Measurements from ENCODE around the gene RELN.
"Not testable (repeated sequence)": the region's sequence is repeated elsewhere in the genome, so short reads cannot be mapped to it uniquely, and the experiment has no call there.

RELN gene

GRCh38 chr7:103541026-103541425 is 448.4 kb downstream of the RELN start:
- peak; percentile 10 for DNase-seq

- DNase-seq, result no peak
Observed at GRCh38 chr7:103540338-103540737, 449.1 kb downstream of the RELN start.

DNA sequence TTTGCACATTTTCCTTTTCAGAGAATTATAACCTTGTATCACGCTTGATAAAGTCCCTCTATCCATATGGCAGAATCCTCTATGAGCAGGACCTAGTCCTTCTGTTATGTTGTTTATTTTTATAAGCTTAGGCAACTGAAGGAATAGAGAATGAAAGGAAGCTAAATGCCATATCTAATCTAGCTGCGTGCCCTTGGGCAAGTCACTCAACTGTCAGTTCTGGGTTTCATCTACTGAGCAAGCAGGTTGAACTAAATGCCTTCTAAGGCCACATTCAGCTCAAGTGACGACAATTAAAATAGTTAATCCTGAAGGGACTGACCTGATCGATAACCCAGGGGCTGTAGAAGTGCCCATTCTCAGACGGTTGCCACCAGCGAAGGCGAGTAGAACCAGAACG is 449.6 kb downstream of the RELN start:
- DNase-seq, result no peak

DNA sequence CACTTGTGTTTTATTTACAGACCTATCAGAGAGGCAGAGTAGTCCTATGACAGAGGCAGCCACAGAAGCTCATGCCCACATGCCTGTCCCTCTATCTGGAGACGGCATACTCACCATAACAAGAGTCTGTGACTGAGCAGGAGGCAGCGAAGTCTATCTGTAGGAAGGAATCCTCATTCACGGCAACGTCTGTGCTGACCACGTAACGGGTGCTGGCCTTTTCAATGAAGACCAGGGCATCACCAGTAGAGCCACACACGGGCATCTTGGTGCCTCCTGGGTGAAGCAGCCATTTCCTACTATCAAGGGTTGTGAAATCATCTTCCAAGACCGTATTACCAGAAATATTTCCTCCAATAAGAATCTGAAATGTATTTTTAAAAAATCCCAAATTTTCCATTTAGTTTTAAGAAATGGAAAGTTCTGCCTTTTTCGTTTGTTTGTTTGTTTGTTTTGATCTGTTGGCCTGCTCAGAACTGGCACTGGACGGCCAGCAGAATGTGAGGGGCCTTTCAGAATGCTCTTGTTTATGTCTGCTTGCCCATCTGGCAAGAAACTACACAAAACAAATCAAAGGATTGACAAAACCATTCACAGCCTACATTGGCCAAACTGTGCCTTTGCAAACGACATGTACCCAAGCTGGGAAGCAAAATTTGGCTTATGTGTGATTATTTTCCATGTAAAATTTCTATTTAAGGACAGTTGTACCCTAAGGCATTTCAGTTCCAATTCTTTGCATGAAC is 450.3 kb downstream of the RELN start:
- DNase-seq, result no peak

DNA sequence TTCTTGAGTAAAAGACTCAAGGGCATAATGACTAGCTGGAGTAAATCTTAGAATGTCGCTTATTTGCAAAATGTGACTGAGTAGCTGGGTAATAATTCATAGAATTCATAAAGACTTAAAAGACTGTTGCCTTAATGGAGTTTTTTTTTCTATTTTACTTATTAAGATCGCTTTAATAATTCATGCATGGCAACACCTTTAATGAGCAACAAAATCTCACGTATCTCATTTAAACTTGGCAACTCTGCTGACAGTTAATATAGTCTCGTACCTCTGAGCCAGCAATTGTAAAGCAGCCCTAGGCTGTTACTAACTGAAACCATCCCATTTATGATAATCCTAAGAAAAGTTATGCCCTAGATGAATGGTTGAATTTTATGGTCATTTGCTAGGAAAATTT is 455.7 kb downstream of the RELN start:
- no peak for DNase-seq

DNA sequence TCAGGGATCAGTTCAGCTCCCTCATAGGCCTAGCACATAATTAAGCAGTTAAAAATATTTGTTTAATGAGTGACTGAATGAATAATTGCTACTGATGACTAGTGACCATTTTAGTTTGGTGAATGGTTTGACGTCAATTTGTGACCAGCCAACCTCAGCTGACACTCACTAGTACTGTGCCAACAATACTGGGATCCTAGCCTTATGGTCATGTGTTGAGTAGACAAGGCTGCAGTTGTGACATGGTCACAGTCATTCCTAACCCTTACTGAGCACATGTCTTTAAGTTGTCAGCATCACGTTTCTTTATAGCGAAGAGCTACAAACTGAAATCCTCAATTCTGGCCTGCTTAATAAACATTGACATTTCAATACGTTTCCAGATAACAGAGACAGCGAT is 456.5 kb downstream of the RELN start:
- no peak for DNase-seq

GRCh38 chr7:103528152-103528551 is 461.3 kb downstream of the RELN start:
- DNase-seq, result no peak

DNA sequence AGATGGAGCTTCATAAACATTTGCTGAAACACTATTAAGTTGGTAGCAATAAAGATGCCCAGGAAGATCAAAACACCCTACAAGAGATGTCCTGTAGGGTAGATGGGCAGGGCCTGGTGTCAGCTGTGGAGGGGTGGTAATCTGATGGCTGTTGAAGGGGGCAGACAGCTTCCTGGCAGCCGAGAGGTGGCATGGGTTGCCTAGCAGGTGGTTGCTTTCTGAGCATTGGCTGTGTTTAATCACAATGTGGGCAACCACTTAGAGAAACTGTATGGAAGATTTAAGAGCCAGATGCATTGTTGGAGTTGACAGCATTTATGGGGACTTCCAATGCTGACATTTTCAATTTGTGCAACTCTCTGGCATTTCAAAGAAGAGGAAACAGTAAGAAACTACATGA is 463.5 kb downstream of the RELN start:
- no peak for DNase-seq

DNA sequence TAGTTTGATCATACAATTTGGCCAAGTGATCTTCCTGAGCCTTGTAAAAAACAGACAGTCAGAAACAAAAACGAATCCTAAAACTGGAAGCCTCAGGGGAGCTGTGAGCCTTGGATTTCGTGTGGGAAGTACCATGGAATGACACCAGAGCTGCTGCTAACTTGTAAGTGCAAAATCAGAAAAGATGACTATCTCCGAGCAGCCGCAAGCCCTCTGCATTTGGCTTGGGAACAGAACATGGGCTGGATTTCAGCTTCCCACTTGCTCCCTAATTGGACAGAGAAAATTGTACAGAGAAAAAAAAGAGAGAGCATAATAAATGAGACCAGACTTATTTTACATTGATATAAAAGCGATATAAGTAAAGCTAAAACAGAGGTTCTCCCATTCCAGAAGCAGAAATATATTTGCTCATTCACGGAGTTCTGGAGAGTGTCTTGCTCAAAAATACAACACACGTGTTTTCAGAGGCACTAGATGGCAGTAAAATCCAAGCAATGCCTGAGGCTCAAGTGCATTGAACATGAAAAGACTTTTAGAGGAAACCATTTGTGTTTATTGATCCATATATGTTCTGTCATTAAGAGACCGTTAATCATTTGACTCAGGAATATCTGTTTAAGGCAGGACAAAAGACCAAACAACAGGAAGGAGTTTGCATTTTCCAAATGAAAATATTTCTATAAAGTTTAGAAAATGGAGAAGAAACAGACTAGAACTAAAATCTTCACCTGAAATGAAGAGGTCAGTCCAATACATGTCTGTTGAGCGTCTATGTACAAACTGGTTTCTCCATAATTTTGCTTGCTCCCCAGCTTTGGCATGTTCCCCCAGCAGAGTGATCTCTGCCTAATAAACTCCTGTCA is 465.2 kb downstream of the RELN start:
- peak; percentile 81 for DNase-seq

DNA sequence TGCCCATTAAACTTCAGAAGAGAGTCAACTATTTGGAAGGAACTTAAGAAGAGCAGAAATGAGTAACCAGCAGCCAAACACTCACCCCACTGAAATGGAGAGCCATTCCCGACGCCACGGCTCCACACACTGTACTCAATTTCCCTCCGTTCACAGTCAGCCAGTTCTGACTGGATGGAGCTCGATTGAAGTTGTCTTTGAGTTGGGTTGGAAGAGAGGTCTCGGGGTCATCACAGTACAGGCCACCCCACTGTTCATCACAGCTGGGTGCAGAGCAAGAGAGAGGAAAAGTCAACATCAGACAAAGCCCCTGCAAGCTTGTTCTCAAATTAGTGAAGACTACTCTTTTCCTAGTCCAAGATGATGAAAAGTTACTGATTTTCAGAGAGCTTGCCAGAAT is 467.5 kb downstream of the RELN start:
- DNase-seq, result peak; percentile 20

DNA sequence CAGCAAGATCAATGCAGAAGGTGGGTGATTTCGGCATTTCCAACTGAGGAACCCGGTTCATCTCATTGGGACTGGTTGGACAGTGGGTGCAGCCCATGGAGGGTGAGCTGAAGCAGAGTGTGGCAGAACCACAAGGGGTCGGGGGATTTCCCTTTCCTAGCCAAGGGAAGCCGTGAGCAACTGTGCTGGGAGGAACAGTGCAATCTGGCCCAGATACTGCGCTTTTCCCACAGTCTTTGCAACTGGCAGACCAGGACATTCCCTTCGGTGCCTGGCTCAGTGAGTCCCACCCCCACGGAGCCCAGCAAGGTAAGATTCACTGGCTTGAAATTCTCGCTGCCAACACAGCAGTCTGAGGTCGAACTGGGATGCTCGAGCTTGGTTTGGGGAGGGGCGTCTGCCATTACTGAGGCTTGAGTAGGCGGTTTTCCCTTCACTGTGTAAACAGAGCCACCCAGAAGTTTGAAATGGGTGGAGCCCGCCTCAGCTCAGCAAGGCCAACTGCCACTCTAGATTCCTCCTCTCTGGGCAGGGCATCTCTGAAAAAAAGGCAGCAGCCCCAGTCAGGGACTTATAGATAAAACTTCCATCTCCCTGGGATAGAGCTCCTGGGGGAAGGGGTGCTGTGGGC is 484.8 kb downstream of the RELN start:
- DNase-seq, result no peak

- DNase-seq, result no peak
Observed at GRCh38 chr7:103501206-103501605, 488.3 kb downstream of the RELN start.

DNA sequence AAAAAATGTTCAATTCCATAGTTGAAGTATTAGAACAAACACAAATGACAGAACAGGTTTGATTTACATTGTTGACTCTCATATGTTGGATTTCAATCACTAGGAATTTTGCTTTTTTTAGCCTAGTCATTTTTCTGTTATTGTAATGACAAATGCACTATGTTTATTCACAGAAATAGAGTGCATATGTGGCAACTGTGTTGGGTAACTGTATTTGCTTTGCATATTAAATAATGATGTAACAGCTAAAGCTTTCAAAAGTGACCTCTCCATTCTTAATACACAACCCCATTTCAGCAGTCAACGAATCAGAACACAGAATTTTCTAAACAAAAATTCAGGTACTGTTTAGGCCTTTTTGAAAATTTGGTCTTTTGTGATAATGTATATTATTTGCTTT is 489.5 kb downstream of the RELN start:
- DNase-seq, result no peak

- no peak for DNase-seq
Observed at GRCh38 chr7:103487419-103487818, 502.0 kb downstream of the RELN start.

DNA sequence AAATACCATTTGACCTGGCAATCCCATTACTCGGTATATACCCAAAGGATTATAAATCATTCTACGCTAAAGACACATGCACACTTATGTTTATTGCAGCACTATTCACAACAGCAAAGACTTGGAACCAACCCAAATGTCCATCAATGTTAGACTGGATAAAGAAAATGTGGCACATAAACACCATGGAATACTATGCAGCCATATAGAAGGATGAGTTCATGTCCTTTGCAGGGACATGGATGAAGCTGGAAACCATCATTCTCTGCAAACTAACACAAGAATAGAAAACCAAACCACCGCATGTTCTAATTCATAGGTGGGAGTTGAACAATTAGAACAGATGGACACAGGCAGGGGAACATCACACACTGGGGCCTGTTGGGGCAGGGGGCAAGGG is 502.6 kb downstream of the RELN start:
- not testable (repeated sequence) for DNase-seq

DNA sequence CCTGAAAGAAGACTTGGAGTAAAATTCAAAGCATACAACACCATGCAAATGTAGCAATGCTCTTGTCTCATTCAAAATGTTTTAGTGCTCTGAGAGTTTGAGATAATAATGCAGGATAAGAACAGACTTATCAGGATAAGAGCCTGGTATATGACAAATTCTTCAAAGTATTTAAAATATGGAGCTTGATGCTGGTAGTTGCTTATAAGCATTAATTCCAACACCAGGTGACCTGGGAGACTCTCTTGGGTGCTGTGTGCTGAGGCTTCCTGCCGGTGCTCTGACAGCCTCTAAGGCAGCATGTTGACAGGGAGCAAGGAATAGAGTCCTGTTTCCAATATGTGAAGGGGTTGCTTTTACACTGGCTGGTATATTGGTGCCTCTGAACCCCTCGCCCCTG is 508.7 kb downstream of the RELN start:
- no peak for DNase-seq

- DNase-seq, result no peak
Observed at GRCh38 chr7:103474956-103475355, 514.5 kb downstream of the RELN start.

- no peak for DNase-seq
Observed at GRCh38 chr7:103469095-103469948, 520.1 kb downstream of the RELN start.

- no peak for DNase-seq
Observed at GRCh38 chr7:103466814-103467213, 522.6 kb downstream of the RELN start.

DNA sequence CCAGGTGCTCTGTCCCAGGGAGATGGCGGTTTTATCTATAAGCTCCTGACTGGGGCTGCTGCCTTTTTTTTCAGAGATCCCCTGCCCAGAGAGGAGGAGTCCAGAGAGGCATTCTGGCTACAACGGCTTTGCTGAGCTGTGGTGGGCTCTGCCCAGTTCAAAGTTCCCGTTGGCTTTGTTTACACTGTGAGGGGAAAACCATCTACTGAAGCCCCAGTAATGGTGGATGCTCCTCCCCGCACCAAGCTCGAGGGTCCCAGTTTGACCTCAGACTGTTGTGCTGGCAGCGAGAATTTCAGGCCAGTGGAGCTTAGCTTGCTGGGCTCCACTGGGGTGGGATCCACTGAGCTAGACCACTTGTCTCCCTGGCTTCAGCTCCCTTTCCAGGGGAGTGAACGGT is 527.1 kb downstream of the RELN start:
- DNase-seq, result no peak

DNA sequence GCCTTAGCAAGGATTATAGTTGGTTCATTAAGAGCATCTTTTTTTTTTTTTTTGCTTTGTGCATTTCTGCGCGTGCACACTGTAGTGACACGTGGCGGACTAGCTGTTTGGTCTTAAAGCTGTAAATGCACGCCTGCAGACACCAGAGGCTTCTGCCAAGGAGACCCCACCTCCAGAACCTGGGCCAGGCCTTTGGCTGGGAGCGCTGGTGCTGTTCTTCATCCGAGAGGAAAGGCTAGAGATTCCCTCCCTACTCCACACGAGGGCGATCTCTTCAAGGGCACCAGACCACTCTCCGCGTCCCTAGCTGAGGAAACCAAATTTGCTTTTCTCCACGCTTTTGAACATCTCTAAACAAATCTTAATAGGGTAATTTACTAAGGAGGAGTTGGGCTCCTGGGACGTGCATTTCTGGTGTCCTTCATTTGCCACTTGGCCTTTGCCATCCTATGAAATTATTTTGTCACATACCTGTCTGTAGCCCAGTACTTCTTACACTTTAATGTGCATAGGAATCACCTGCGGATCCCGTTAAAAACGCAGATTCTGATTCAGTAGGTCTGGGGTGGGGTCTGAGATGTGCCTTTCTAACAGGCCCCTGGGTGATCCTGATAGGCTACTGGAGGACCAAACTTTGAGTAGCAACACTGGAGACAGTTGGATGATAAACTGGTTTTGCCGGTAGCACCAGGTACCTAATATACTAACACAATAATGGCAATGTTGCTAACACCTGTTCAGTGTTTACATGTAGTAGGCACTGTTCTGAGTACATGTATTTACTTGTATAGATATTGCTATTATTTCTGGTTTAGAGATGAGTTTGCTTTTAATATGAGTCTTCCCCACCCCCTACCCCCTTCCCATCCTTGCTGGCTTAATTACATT is 542.1 kb downstream of the RELN start:
- DNase-seq, result peak; percentile 84

DNA sequence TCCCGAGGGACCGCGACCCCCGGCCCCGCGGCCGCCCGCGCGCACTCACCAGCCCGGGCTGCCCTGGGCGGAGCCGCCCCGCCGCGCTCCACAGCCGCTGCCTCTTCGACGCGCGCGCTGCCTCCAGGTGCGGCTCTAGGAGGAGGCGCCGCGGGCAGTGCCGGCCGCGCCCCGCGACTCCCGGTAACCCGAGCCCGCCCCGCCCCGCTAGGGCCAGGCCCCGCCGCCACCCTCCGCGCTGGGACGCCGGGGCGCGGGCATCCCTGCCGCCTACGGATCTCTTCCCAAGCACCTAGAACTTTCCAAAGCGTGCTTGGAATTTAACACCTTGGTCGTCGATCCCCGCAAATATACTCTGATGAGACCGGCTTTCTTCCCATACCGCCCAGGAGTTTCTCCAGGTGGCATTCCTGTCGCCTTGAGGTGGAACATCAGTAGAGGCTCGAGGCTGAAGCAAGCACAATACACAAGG is 543.4 kb downstream of the RELN start, which contains the start of gene SLC26A5:
SLC26A5 (minus strand) TSS at position 159 of the 472 bp plus-strand sequence. CDS start 24,693 bp downstream, outside the sequence.
- DNase-seq, result peak; percentile 39
